ENCODE results near the gene TAS2R42.

Gene TAS2R42

DNA sequence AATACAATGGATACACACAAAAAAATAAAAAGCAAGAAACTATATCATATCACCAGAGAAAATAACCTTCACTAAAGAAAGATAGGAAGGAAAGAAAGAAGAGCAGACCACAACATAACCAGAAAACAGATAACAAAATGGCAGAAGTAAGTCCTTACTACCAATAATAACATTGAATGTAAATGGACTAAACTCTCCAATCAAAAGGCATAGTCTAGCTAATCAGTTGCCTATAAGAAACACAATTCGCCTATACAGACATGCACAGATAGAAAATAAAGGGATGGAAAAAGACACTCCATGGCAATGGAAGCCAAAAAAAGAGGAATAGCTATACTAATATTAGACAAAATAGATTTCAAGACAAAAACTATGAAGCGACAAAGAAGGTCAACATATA, 43.4 kb downstream of the TAS2R42 start:
- DNase-seq, result no peak

DNA sequence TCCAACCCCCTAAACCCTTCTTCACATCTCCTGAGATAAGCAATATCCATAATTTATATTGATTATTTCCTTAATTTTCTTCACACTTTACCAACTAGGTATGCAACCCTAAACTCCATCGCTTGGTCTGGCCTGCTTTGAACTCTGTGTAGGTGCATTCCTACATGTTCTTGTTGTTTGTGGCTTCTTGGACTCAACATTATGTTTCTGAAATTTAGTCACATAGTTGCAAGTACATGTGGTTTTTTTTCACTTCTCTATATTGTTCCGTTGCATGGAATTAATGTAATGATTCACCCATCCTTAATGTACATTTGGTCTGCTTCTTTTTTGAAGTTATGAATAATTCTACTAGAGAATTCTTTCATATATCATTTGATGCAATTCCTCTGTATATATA, 50.7 kb downstream of the TAS2R42 start:
- no peak for DNase-seq

All from midbrain (tissue), 1 donor.